Measurements from ENCODE around the gene RUSC2. TPM values are rescaled to one million over a fixed set of nuclear protein-coding genes. Genes with fewer than 3 reads are reported as not detected.

The RUSC2 gene
- total and polyA plus RNA-seq, 2 of the 13 experiments (the other 11 are each of a cell fraction or from before 2014, with no cell fraction given) = 2.8 to 3.3 TPM

- H3K9ac ChIP-seq (ENCODE audit: insufficient read depth, low read depth, low read length) = no peak overlapping the region
- ChIA-PET CTCF (ENCODE audit: low intra/inter-chr PET ratio, low total read pairs) (interaction anchor here (0.9 to 3.1 kb wide), 2 partner anchors 9 to 72 kb away, joined by 3 to 41 read pairs; partner anchors contain the start of gene RUSC2), POLR2A (no interaction called here)
- ATAC-seq = peak; percentile 75
- H3K9me3 ChIP-seq (ENCODE audit: low read length) = no peaks in the 10 kb centered on the region
- H3K4me3 ChIP-seq (replicated peaks in 1 of 3; ENCODE audit: insufficient read depth in 1 of 3, low read depth in 2 of 3, low read length in 3 of 3) = no peak overlapping the region
- no TSS peak for BruUV-seq (replicated peaks)
- 32% methylated on average over 4 of the region's 4 CpGs for WGBS (ENCODE audit: low lambda C conversion rate)
- intact Hi-C loops (cut with micrococcal nuclease; ENCODE audit: unreplicated experiment) (loop anchor here (1.0 kb wide), 1 partner anchor 73 kb away; no protein-coding TSS in a partner anchor), in situ Hi-C loops (cut with HindIII; ENCODE audit: extremely low pct_ligation_motif_present, low pct_unique_long_range_greater_than_20kb) (no loop called here)
- H3K27ac ChIP-seq (ENCODE audit: extremely low read length, insufficient read depth, low read length) = no peak overlapping the region
- H3K27me3 ChIP-seq (ENCODE audit: control insufficient read depth in 1 of 2, insufficient read depth in 2 of 2, low read length in 2 of 2) = no peaks in the 10 kb centered on the region
- peak; percentile 54 for DNase-seq (ENCODE audit: low spot score)
- H3K79me2 ChIP-seq (ENCODE audit: insufficient read depth, low read length) = no peaks in the 10 kb centered on the region
- H3K4me1 ChIP-seq (ENCODE audit: insufficient read depth, low read length) = peaks cover 7% of the 10 kb centered on the region; the same call in 1 of the 2 replicates
- H4K20me1 ChIP-seq (ENCODE audit: insufficient read depth, low read length) = no peaks in the 10 kb centered on the region
- no peak overlapping the region for H3K4me2 ChIP-seq (ENCODE audit: low read depth, low read length)
- no peak overlapping the region for H2AFZ ChIP-seq (ENCODE audit: low read length)
- FAIRE-seq = peak; percentile 59
- no peaks in the 10 kb centered on the region for H3K36me3 ChIP-seq (replicated peaks in 1 of 2; ENCODE audit: control insufficient read depth in 1 of 2, insufficient read depth in 2 of 2, low read length in 2 of 2)
- TF ChIP-seq ATF7 (IDR thresholded peaks at IDR 0.05) = no peak
- TF ChIP-seq ATF7 (CRISPR knock-in tag; IDR thresholded peaks at IDR 0.05) = no peak
- no peak for TF ChIP-seq SRSF9 (IDR thresholded peaks at IDR 0.05; ENCODE audit: borderline replicate concordance, insufficient read depth, low read depth, low read length, poor library complexity, severe bottlenecking)
- no peak for TF ChIP-seq ZNF691 (CRISPR knock-in tag; IDR thresholded peaks at IDR 0.05; ENCODE audit: borderline replicate concordance, low read depth)
- TF ChIP-seq PAF1 (CRISPR knock-in tag; IDR thresholded peaks at IDR 0.05) = no peak
- TF ChIP-seq ZMYM4 (CRISPR knock-in tag; IDR thresholded peaks at IDR 0.05) = no peak
- TF ChIP-seq TBL1XR1 (IDR thresholded peaks at IDR 0.05; ENCODE audit: borderline replicate concordance, low read length, partially characterized antibody) = peak; percentile 20
- no peak for TF ChIP-seq GPN1 (CRISPR knock-in tag; IDR thresholded peaks at IDR 0.05; ENCODE audit: borderline replicate concordance)
- TF ChIP-seq IRX3 (CRISPR knock-in tag; IDR thresholded peaks at IDR 0.05; ENCODE audit: borderline replicate concordance, low read depth) = no peak
- TF ChIP-seq SETDB1 (CRISPR knock-in tag; IDR thresholded peaks at IDR 0.05; ENCODE audit: borderline replicate concordance) = no peak
- TF ChIP-seq HNRNPK (IDR thresholded peaks at IDR 0.05; ENCODE audit: low read depth, low read length, poor library complexity, severe bottlenecking) = no peak
- no peak for TF ChIP-seq ZBTB2 (CRISPR knock-in tag; IDR thresholded peaks at IDR 0.05; ENCODE audit: low read depth)
- TF ChIP-seq U2AF2 (IDR thresholded peaks at IDR 0.05; ENCODE audit: low read depth, low read length) = no peak
- no peak for TF ChIP-seq TCF12 (IDR thresholded peaks at IDR 0.05)
- no peak for TF ChIP-seq TCF12 (CRISPR knock-in tag; IDR thresholded peaks at IDR 0.05)
- TF ChIP-seq ZBTB44 (CRISPR knock-in tag; IDR thresholded peaks at IDR 0.05) = no peak
- TF ChIP-seq HCFC1 (IDR thresholded peaks at IDR 0.05; ENCODE audit: low read depth, low read length) = no peak
Measured at GRCh38 chr9:35481347-35481975, 8.4 kb upstream of the RUSC2 start.
